C4-2B (cell line): Measurements from ENCODE around the gene PIGU.

Experiments used
- ZFX ChIP-seq: fragments of 450-650 bp; IDR thresholded peaks from 2 replicates; pipeline ENCODE4 v1.6.1; 2017
- TF ChIP-seq, protein P1 (sequence below): fragments of 450-650 bp; conservative IDR thresholded peaks from 2 replicates; pipeline ENCODE4 v1.5.1; 2017; ENCODE audit warnings: mild to moderate bottlenecking

DNA sequence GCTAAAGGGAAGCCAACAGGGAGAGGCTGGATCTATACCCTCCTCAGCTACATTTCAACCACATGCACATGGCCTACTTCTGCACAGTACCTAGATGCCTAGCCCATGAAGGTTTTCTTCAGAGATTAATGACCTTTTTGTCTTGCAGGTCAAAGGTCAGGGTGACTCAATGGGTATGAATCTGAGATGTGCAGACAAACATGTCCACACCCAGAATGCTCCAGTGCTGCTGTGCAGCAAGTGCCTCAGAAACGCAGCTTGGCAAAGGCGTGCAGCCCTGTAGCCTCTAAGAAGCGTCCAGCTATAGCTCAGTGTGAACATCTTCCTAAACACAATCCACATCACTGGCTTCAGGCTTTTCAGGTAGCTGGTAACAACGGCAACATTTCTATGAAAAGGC, 94.0 kb downstream of the PIGU start:
- TF ChIP-seq, protein P1, sequence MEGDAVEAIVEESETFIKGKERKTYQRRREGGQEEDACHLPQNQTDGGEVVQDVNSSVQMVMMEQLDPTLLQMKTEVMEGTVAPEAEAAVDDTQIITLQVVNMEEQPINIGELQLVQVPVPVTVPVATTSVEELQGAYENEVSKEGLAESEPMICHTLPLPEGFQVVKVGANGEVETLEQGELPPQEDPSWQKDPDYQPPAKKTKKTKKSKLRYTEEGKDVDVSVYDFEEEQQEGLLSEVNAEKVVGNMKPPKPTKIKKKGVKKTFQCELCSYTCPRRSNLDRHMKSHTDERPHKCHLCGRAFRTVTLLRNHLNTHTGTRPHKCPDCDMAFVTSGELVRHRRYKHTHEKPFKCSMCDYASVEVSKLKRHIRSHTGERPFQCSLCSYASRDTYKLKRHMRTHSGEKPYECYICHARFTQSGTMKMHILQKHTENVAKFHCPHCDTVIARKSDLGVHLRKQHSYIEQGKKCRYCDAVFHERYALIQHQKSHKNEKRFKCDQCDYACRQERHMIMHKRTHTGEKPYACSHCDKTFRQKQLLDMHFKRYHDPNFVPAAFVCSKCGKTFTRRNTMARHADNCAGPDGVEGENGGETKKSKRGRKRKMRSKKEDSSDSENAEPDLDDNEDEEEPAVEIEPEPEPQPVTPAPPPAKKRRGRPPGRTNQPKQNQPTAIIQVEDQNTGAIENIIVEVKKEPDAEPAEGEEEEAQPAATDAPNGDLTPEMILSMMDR: no peak
- TF ChIP-seq ZFX: no peak
